Measurements from ENCODE around the gene BRPF1. TPM values are rescaled to one million over a fixed set of nuclear protein-coding genes. Genes with fewer than 3 reads are reported as not detected.

BRPF1 gene
- total and polyA plus RNA-seq, 2 experiments from 2014 or later: 8.0 to 24.7 TPM

- Histone ChIP-seq H3K4me2 (no peak overlapping the region), H3K27ac (ENCODE audit: low read depth) (no peak overlapping the region), H3K9me2 (ENCODE audit: insufficient read depth) (no peaks in the 10 kb centered on the region), H3K4me1 (ENCODE audit: insufficient read depth) (no peaks in the 10 kb centered on the region), H3K36me3 (ENCODE audit: insufficient read depth) (no peaks in the 10 kb centered on the region), H4K20me1 (replicated peaks; ENCODE audit: insufficient read depth) (no peaks in the 10 kb centered on the region), H3K4me3 (no peak overlapping the region), H3K27me3 (ENCODE audit: insufficient read depth) (no peaks in the 10 kb centered on the region), H3K79me2 (replicated peaks; ENCODE audit: insufficient read depth) (no peaks in the 10 kb centered on the region), H3F3A (replicated peaks; ENCODE audit: low read depth) (no peaks in the 10 kb centered on the region), H2AFZ (no peak overlapping the region)
- peaks cover 6% of the 10 kb centered on the region for H3K4me1 Mint-ChIP-seq
- TF ChIP-seq ZNF331 (CRISPR knock-in tag; IDR thresholded peaks at IDR 0.05; ENCODE audit: low read depth) (no peak), EZH2phosphoT487 (IDR thresholded peaks at IDR 0.05; ENCODE audit: unreplicated experiment) (no peak), ZNF114 (CRISPR knock-in tag; IDR thresholded peaks at IDR 0.05) (no peak), POLR2AphosphoS5 (IDR thresholded peaks at IDR 0.05; ENCODE audit: low read depth) (no peak), REST (IDR thresholded peaks at IDR 0.05; ENCODE audit: unreplicated experiment) (no peak), STAT1 (IDR thresholded peaks at IDR 0.05; ENCODE audit: unreplicated experiment) (no peak)
- no peaks in the 10 kb centered on the region for H3K9me3 Mint-ChIP-seq
- DNase-seq (ENCODE audit: low spot score) (no peak), ATAC-seq (no peak; the same call in 2 of the 3 replicates)
- no peaks in the 10 kb centered on the region for H3K36me3 Mint-ChIP-seq (ENCODE audit: low read depth)
- no peak overlapping the region for H3K27ac Mint-ChIP-seq
- H3K27me3 Mint-ChIP-seq (ENCODE audit: insufficient read depth, low read depth, poor library complexity): peaks cover 2% of the 10 kb centered on the region
- no peak overlapping the region for H3K4me3 Mint-ChIP-seq
Observed at GRCh38 chr3:9721015-9721699, 10.4 kb upstream of the BRPF1 start.

- no peaks in the 10 kb centered on the region for H3K4me1 ChIP-seq (ENCODE audit: insufficient read depth)
- H3K27ac Mint-ChIP-seq: no peak overlapping the region
- H3K4me1 Mint-ChIP-seq: peaks cover 8% of the 10 kb centered on the region
- no peaks in the 10 kb centered on the region for H3K9me2 ChIP-seq (ENCODE audit: insufficient read depth)
- no peak overlapping the region for H3K4me3 Mint-ChIP-seq
- ATAC-seq (no peak), DNase-seq (ENCODE audit: low spot score) (no peak)
- no peaks in the 10 kb centered on the region for H3K27me3 ChIP-seq (ENCODE audit: insufficient read depth)
- no peaks in the 10 kb centered on the region for H4K20me1 ChIP-seq (replicated peaks; ENCODE audit: insufficient read depth)
- no peaks in the 10 kb centered on the region for H3K36me3 Mint-ChIP-seq (ENCODE audit: low read depth)
- H3K4me2 ChIP-seq: no peak overlapping the region
- no peak overlapping the region for H2AFZ ChIP-seq
- peaks cover 2% of the 10 kb centered on the region for H3K27me3 Mint-ChIP-seq (ENCODE audit: insufficient read depth, low read depth, poor library complexity)
- no peaks in the 10 kb centered on the region for H3K79me2 ChIP-seq (replicated peaks; ENCODE audit: insufficient read depth)
- no peaks in the 10 kb centered on the region for H3F3A ChIP-seq (replicated peaks; ENCODE audit: low read depth)
- no peak overlapping the region for H3K4me3 ChIP-seq
- H3K27ac ChIP-seq (ENCODE audit: low read depth): no peak overlapping the region
- no peaks in the 10 kb centered on the region for H3K36me3 ChIP-seq (ENCODE audit: insufficient read depth)
- H3K9me3 Mint-ChIP-seq: no peaks in the 10 kb centered on the region
- TF ChIP-seq ZNF114 (CRISPR knock-in tag; IDR thresholded peaks at IDR 0.05): no peak
- TF ChIP-seq ZNF331 (CRISPR knock-in tag; IDR thresholded peaks at IDR 0.05; ENCODE audit: low read depth): no peak
- no peak for TF ChIP-seq EZH2phosphoT487 (IDR thresholded peaks at IDR 0.05; ENCODE audit: unreplicated experiment)
- no peak for TF ChIP-seq NANOG (IDR thresholded peaks at IDR 0.05; ENCODE audit: borderline replicate concordance)
- no peak for TF ChIP-seq STAT1 (IDR thresholded peaks at IDR 0.05; ENCODE audit: unreplicated experiment)
- no peak for TF ChIP-seq ZNF462 (CRISPR knock-in tag; IDR thresholded peaks at IDR 0.05)
Observed at GRCh38 chr3:9721700-9722060, 9.9 kb upstream of the BRPF1 start.
